ENCODE results near the gene IRF9.

Gene IRF9

GRCh38 chr14:24204163-24205146, 43.4 kb downstream of the IRF9 start:
- TF ChIP-seq, protein P1, sequence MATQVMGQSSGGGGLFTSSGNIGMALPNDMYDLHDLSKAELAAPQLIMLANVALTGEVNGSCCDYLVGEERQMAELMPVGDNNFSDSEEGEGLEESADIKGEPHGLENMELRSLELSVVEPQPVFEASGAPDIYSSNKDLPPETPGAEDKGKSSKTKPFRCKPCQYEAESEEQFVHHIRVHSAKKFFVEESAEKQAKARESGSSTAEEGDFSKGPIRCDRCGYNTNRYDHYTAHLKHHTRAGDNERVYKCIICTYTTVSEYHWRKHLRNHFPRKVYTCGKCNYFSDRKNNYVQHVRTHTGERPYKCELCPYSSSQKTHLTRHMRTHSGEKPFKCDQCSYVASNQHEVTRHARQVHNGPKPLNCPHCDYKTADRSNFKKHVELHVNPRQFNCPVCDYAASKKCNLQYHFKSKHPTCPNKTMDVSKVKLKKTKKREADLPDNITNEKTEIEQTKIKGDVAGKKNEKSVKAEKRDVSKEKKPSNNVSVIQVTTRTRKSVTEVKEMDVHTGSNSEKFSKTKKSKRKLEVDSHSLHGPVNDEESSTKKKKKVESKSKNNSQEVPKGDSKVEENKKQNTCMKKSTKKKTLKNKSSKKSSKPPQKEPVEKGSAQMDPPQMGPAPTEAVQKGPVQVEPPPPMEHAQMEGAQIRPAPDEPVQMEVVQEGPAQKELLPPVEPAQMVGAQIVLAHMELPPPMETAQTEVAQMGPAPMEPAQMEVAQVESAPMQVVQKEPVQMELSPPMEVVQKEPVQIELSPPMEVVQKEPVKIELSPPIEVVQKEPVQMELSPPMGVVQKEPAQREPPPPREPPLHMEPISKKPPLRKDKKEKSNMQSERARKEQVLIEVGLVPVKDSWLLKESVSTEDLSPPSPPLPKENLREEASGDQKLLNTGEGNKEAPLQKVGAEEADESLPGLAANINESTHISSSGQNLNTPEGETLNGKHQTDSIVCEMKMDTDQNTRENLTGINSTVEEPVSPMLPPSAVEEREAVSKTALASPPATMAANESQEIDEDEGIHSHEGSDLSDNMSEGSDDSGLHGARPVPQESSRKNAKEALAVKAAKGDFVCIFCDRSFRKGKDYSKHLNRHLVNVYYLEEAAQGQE (IDR thresholded peaks at IDR 0.05; ENCODE audit: insufficient read depth in 1 of 2, low read depth in 2 of 2, low read length in 2 of 2) = no peak
- TF ChIP-seq FOXP2 (optimal IDR thresholded peaks at IDR 0.05; ENCODE audit: borderline replicate concordance, extremely low read depth, extremely low read length, insufficient read depth) = no peak
- no peak for TF ChIP-seq TAF1 (IDR thresholded peaks at IDR 0.05; ENCODE audit: borderline replicate concordance, insufficient read depth, low read length)
- TF ChIP-seq POLR2AphosphoS5 (IDR thresholded peaks at IDR 0.05; ENCODE audit: low read depth, low read length) = no peak

- no peak for TF ChIP-seq POLR2AphosphoS5 (IDR thresholded peaks at IDR 0.05; ENCODE audit: low read depth, low read length)
Measured at GRCh38 chr14:24206260-24207103, 45.4 kb downstream of the IRF9 start.

DNA sequence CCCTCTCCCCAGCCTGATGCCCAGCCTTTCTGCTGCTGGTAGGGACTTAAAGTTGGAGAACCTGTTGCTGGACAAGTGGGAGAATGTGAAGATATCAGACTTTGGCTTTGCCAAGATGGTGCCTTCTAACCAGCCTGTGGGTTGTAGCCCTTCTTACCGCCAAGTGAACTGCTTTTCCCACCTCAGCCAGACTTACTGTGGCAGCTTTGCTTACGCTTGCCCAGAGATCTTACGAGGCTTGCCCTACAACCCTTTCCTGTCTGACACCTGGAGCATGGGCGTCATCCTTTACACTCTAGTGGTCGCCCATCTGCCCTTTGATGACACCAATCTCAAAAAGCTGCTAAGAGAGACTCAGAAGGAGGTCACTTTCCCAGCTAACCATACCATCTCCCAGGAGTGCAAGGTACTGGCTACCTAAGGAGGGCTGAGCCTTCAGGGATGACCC, 46.1 kb downstream of the IRF9 start:
- TF ChIP-seq FOXP2 (optimal IDR thresholded peaks at IDR 0.05; ENCODE audit: borderline replicate concordance, extremely low read depth, extremely low read length, insufficient read depth) (no peak), TAF1 (IDR thresholded peaks at IDR 0.05; ENCODE audit: borderline replicate concordance, insufficient read depth, low read length) (no peak), POLR2AphosphoS5 (IDR thresholded peaks at IDR 0.05; ENCODE audit: low read depth, low read length) (no peak), SIN3A (IDR thresholded peaks at IDR 0.05; ENCODE audit: borderline replicate concordance, insufficient read depth, low read length) (no peak)
- TF ChIP-seq, protein P1 (IDR thresholded peaks at IDR 0.05; ENCODE audit: insufficient read depth in 1 of 2, low read depth in 2 of 2, low read length in 2 of 2) = no peak

- TF ChIP-seq, protein P1 (IDR thresholded peaks at IDR 0.05; ENCODE audit: insufficient read depth in 1 of 2, low read depth in 2 of 2, low read length in 2 of 2) = no peak
- TF ChIP-seq POLR2AphosphoS5 (IDR thresholded peaks at IDR 0.05; ENCODE audit: low read depth, low read length) = no peak
- no peak for TF ChIP-seq FOXP2 (optimal IDR thresholded peaks at IDR 0.05; ENCODE audit: borderline replicate concordance, extremely low read depth, extremely low read length, insufficient read depth)
- no peak for TF ChIP-seq SIN3A (IDR thresholded peaks at IDR 0.05; ENCODE audit: borderline replicate concordance, insufficient read depth, low read length)
- TF ChIP-seq TAF1 (IDR thresholded peaks at IDR 0.05; ENCODE audit: borderline replicate concordance, insufficient read depth, low read length) = no peak
Measured at GRCh38 chr14:24207625-24208024, 46.6 kb downstream of the IRF9 start.

GRCh38 chr14:24211311-24211710, 50.2 kb downstream of the IRF9 start:
- TF ChIP-seq FOXP2 (optimal IDR thresholded peaks at IDR 0.05; ENCODE audit: borderline replicate concordance, extremely low read depth, extremely low read length, insufficient read depth) (no peak), SIN3A (IDR thresholded peaks at IDR 0.05; ENCODE audit: borderline replicate concordance, insufficient read depth, low read length) (no peak), POLR2AphosphoS5 (IDR thresholded peaks at IDR 0.05; ENCODE audit: low read depth, low read length) (no peak), TAF1 (IDR thresholded peaks at IDR 0.05; ENCODE audit: borderline replicate concordance, insufficient read depth, low read length) (no peak)
- TF ChIP-seq, protein P1 (IDR thresholded peaks at IDR 0.05; ENCODE audit: insufficient read depth in 1 of 2, low read depth in 2 of 2, low read length in 2 of 2) = no peak

Measured in PFSK-1 (cell line).